Immature natural killer cell (primary cell): ENCODE data around the gene TMEM35A. TPM values are rescaled to one million over a fixed set of nuclear protein-coding genes. Genes with fewer than 3 reads are reported as not detected.
"Not testable (repeated sequence)": the region's sequence is repeated elsewhere in the genome, so short reads cannot be mapped to it uniquely, and the experiment has no call there.

Source experiments
- DNase-seq, 3 donors: peaks; one replicate each; pipeline ENCODE4 v3.0.0; 2022; ENCODE audit warnings: mixed read lengths in 1 of 3
- H3K27ac Mint-ChIP-seq, 6 donors: one replicate each; pipeline ENCODE4 v1.8.0; 2020; ENCODE audit warnings: mixed read lengths in 6 of 6, mild to moderate bottlenecking in 5 of 6, inconsistent platforms in 4 of 6, moderate library complexity in 3 of 6
- H3K27me3 Mint-ChIP-seq, 3 donors: one replicate each; pipeline ENCODE4 v1.8.0; 2020 to 2021; ENCODE audit warnings: low read depth in 3 of 3, mild to moderate bottlenecking in 3 of 3, mixed read lengths in 3 of 3, moderate library complexity in 3 of 3, inconsistent platforms in 1 of 3
- H3K36me3 Mint-ChIP-seq, 3 donors: one replicate each; pipeline ENCODE4 v1.8.0; 2020; ENCODE audit warnings: mixed read lengths in 3 of 3, inconsistent platforms in 2 of 3, mild to moderate bottlenecking in 2 of 3
- H3K4me1 Mint-ChIP-seq, 2 donors: one replicate each; pipeline ENCODE4 v1.8.0; 2020; ENCODE audit warnings: inconsistent platforms in 2 of 2, mild to moderate bottlenecking in 2 of 2, mixed read lengths in 2 of 2, moderate library complexity in 1 of 2
- H3K4me3 Mint-ChIP-seq, 5 donors: one replicate each; pipeline ENCODE4 v1.8.0; 2020; ENCODE audit warnings: mild to moderate bottlenecking in 5 of 5, mixed read lengths in 5 of 5, inconsistent platforms in 3 of 5, moderate library complexity in 3 of 5
- H3K9me3 Mint-ChIP-seq, 6 donors: one replicate each; pipeline ENCODE4 v1.8.0; 2020; ENCODE audit warnings: mild to moderate bottlenecking in 6 of 6, mixed read lengths in 6 of 6, inconsistent platforms in 4 of 6, moderate library complexity in 3 of 6
- polyA plus RNA-seq, 3 donors: library from polyadenylated mRNA; unstranded; fragments of 300-500 nt; fragmentation: Illumina TruSeq; gene quantifications; one replicate each; pipeline ENCODE4 v1.2.3, GENCODE V29; 2021

Gene TMEM35A, protein sequence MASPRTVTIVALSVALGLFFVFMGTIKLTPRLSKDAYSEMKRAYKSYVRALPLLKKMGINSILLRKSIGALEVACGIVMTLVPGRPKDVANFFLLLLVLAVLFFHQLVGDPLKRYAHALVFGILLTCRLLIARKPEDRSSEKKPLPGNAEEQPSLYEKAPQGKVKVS
- not detected for polyA plus RNA-seq

DNA sequence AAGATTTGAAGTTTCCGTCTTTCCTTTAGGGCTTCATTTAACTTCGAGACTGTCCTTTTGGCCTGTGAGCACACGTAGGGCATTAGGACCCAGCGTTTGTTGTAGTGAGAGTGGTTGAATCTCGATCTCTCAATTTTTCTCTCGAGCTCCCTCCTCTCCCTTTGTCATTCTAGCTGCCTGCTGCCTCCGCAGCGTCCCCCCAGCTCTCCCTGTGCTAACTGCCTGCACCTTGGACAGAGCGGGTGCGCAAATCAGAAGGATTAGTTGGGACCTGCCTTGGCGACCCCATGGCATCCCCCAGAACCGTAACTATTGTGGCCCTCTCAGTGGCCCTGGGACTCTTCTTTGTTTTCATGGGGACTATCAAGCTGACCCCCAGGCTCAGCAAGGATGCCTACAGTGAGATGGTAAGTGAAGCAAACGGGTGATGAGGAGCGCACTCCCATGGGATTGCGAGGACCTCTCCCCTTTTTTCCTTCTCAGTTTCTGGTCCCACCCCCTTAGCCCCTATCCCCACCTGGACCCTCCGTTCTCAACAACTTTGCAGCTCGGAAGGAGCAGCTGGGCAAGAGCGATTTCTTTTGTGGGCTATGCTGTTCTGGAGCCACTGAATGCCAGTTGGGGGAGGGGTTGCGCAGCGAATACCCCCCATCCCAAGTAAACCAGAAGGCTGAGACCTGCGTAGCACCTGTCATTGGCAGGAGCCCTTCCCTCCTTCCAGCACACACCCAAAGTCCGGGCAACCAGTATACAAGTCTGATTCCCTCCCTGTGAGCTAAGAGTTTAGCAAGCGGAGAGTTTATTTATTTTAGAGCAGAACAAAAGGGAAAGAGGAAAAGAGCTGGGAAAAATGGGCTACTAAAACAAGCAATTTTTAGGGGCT is at the start of gene TMEM35A:
TMEM35A (plus strand) TSS at position 164 of the 883 bp plus-strand sequence; CDS start at position 288, 124 bp downstream.
- H3K4me3 Mint-ChIP-seq = peak within 1 kb of the TSS in 2 of 5 donors; percentile 42 to 46
- H3K36me3 Mint-ChIP-seq = no peaks in the 10 kb centered on the region
- no peak within 1 kb of the TSS for H3K27ac Mint-ChIP-seq
- H3K9me3 Mint-ChIP-seq = no peaks in the 10 kb centered on the region
- DNase-seq = no peak
- H3K4me1 Mint-ChIP-seq = no peaks in the 10 kb centered on the region
- peaks cover 3 to 15% (median 11%) of the 10 kb centered on the region in 3 donors for H3K27me3 Mint-ChIP-seq

DNA sequence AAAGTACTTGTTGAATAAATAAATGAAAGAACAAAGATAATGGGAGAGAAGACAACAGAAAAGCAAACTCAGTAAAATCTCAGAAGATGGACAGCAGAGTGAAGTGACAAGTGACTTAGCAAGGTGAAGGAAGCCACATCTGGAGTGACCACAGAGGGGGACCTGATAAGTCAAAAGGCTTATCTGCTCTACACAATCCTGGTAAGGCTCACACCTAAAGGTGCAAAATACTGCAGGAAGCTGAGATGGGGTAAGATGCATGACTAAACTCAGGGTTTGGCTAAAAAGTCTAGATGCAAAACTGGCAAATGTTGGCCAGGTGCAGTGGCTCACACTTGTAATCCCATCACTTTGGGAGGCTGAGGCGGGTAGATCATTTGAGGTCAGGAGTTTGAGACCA is 49.0 kb upstream of the TMEM35A start:
- Mint-ChIP-seq H3K9me3 (peaks cover 0 to 2% (median 0%) of the 10 kb centered on the region in 6 donors), H3K4me3 (peak overlapping the region in 1 of 5 donors; percentile 24), H3K4me1 (peaks cover 14 to 20% of the 10 kb centered on the region in 2 donors), H3K27me3 (peaks cover 0 to 6% (median 2%) of the 10 kb centered on the region in 3 donors), H3K27ac (peak overlapping the region in 5 of 6 donors; percentile 5 to 56 (median 48)), H3K36me3 (peaks cover 10 to 21% (median 14%) of the 10 kb centered on the region in 3 donors)
- peak; percentile 13 to 28 (median 21) for DNase-seq

- peaks cover 0 to 15% (median 4%) of the 10 kb centered on the region in 3 donors for H3K36me3 Mint-ChIP-seq
- H3K4me1 Mint-ChIP-seq = no peaks in the 10 kb centered on the region
- no peak for DNase-seq
- no peak overlapping the region for H3K4me3 Mint-ChIP-seq
- H3K27ac Mint-ChIP-seq = peak overlapping the region in 1 of 6 donors; percentile 43
- no peaks in the 10 kb centered on the region for H3K27me3 Mint-ChIP-seq
- H3K9me3 Mint-ChIP-seq = no peaks in the 10 kb centered on the region
Observed at GRCh38 chrX:101037231-101037630, 41.4 kb upstream of the TMEM35A start.

GRCh38 chrX:101040197-101040596 is 38.5 kb upstream of the TMEM35A start:
- Mint-ChIP-seq H3K4me1 (no peaks in the 10 kb centered on the region), H3K9me3 (no peaks in the 10 kb centered on the region), H3K4me3 (no peak overlapping the region), H3K36me3 (peaks cover 0 to 16% (median 4%) of the 10 kb centered on the region in 3 donors), H3K27me3 (no peaks in the 10 kb centered on the region), H3K27ac (no peak overlapping the region)
- DNase-seq = no peak

GRCh38 chrX:101051153-101051548 is 27.5 kb upstream of the TMEM35A start:
- Mint-ChIP-seq H3K4me1 (peaks cover 28 to 30% of the 10 kb centered on the region in 2 donors), H3K4me3 (peak overlapping the region; percentile 85 to 97 (median 92)), H3K27ac (peak overlapping the region; percentile 94 to 98 (median 96)), H3K9me3 (peaks cover 0 to 2% (median 0%) of the 10 kb centered on the region in 6 donors), H3K36me3 (peaks cover 0 to 4% (median 0%) of the 10 kb centered on the region in 3 donors), H3K27me3 (peaks cover 2 to 3% (median 3%) of the 10 kb centered on the region in 3 donors)
- no peak for DNase-seq

- peak; percentile 66 to 75 (median 71) for DNase-seq
- Mint-ChIP-seq H3K27me3 (peaks cover 2 to 3% (median 3%) of the 10 kb centered on the region in 3 donors), H3K27ac (peak within 1 kb of the TSS; percentile 94 to 98 (median 96)), H3K4me3 (peak within 1 kb of the TSS; percentile 85 to 97 (median 92)), H3K9me3 (peaks cover 0 to 2% (median 0%) of the 10 kb centered on the region in 6 donors), H3K36me3 (peaks cover 0 to 4% (median 0%) of the 10 kb centered on the region in 3 donors), H3K4me1 (peaks cover 27 to 29% of the 10 kb centered on the region in 2 donors)
Observed at GRCh38 chrX:101051549-101052302, 27.0 kb upstream of the TMEM35A start, which contains the start of gene TRMT2B. Gene TRMT2B (minus strand): TSS chrX:101052111. CDS start chrX:101042289, 9,822 bp downstream.

GRCh38 chrX:101056551-101056950 is 22.1 kb upstream of the TMEM35A start:
- not testable (repeated sequence) for H3K9me3 Mint-ChIP-seq, H3K27me3 Mint-ChIP-seq, DNase-seq, H3K36me3 Mint-ChIP-seq, H3K27ac Mint-ChIP-seq, H3K4me1 Mint-ChIP-seq, H3K4me3 Mint-ChIP-seq

DNA sequence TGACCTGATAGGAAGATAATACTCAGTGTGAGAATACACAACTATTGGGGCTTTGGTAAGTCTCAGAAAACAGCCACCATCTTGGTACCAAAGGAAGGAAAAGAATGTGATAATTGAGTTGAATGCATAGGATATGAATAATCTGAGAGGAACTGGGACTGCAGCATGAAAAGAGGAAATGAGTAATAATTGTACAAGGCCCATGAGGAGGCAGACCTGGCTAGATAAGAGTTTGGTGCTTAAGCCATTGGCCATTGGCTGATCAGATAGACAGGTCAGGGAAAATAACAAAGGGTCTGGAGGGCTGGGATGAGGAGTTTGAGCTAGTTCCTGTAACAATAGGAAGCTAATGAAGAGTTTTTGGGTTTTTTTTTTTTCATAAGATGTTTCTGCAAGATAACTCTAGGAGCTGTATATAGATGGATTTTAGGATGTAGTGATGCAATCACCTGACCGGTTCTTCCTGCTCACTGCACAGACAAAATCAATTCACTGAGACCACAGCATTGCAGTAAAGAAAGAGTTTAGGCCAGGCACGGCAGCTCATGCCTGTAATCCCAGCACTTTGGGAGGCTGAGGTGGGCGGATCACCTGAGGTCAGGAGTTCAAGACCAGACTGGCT is 21.5 kb upstream of the TMEM35A start:
- Mint-ChIP-seq H3K4me3 (no peak overlapping the region), H3K9me3 (no peaks in the 10 kb centered on the region), H3K36me3 (no peaks in the 10 kb centered on the region), H3K27me3 (peaks cover 0 to 3% (median 3%) of the 10 kb centered on the region in 3 donors), H3K27ac (no peak overlapping the region), H3K4me1 (peaks cover 0 to 2% of the 10 kb centered on the region in 2 donors)
- DNase-seq = no peak

GRCh38 chrX:101062176-101062575 is 16.5 kb upstream of the TMEM35A start:
- Mint-ChIP-seq H3K27me3 (peaks cover 0 to 2% (median 0%) of the 10 kb centered on the region in 3 donors), H3K4me1 (no peaks in the 10 kb centered on the region), H3K9me3 (no peaks in the 10 kb centered on the region), H3K4me3 (no peak overlapping the region), H3K27ac (no peak overlapping the region), H3K36me3 (no peaks in the 10 kb centered on the region)
- DNase-seq = no peak

DNA sequence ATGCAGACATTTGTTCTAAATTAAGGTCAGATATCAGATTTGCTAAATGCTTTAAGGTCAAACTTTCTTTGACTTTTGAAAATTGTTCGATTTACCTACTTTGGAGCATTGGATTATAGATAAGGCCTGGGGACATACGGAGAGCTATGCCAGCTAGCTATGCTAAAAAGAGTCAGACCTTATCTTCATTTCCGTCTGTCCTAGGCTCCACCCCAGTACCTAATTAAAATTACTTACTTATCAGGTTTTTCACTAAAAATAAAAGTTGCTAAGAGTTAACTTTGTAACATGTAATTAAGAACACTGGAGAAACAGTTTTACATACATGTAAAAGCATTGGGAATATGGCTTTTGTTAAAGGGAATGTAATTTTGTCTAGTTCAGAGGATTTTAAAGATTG is 7.1 kb upstream of the TMEM35A start:
- no peak overlapping the region for H3K27ac Mint-ChIP-seq
- H3K36me3 Mint-ChIP-seq = no peaks in the 10 kb centered on the region
- no peak overlapping the region for H3K4me3 Mint-ChIP-seq
- no peak for DNase-seq
- H3K4me1 Mint-ChIP-seq = no peaks in the 10 kb centered on the region
- H3K9me3 Mint-ChIP-seq = no peaks in the 10 kb centered on the region
- H3K27me3 Mint-ChIP-seq = peaks cover 0 to 6% (median 0%) of the 10 kb centered on the region in 3 donors

DNA sequence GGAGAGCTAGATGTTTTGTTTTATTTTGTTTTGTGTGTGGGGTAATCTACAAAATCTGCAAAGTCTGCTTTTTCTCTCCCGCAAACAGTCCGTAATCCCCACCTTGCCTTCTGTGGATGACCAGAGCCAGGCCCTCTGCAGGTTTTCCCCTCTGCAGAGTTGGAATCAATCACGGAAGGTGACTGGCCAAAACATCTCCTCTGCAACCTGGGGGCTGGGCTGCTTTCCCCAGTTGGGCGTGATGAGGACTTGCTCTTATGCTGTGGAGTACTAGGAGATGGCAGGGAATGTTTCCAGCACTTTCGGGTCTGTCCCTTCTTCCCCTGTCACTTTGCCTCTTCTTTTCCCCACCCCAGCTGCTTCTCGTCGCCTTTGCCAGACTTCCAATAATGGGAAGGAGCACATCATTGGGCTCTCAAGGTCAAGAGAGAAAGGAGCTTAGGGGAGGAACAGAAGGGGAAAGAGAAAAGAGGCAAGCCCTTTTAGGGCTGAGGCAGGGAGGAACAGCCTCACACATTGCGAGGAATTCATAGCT is 1.1 kb downstream of the TMEM35A start:
- Mint-ChIP-seq H3K36me3 (no peaks in the 10 kb centered on the region), H3K9me3 (peaks cover 0 to under 1% (median 0%) of the 10 kb centered on the region in 6 donors), H3K4me3 (no peak overlapping the region), H3K4me1 (no peaks in the 10 kb centered on the region), H3K27ac (no peak overlapping the region), H3K27me3 (peaks cover 3 to 17% (median 12%) of the 10 kb centered on the region in 3 donors)
- DNase-seq = no peak

DNA sequence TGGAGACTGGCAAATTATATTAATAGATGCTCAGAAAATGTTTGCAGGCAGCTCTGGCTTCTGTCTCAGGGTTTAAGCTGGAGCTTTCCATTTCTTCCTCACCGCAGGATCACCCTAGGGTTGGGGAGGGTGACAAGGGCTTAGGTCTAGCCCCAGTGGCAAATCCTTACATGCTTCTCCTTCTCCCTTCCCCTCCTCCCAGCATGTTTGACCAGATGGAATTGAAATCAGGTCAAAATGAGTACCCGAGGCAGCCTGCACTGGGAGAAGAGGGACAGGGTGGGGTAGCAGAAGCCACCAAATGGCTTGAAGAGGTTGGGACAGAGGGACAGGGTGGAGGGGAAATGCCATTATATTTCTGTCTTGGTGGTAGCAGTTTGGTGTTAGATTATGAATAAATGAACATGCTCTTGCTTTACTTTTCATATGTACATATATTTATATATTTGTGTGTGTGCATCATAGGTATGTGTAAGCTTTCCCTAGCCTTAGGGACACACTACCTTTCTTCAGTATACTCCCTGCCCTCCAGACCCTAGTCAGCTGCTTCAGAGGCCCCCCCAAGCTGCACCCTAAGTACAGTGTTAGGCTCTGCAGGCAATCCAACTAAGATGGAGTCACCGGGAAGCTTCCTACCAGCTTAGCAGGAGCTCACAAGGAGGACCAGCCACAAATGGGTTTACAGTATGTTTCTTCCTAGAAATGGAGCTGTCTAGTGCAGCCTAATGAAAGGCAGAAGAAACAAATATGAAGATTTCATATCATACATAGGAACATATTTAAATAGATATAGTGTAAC is 1.8 kb downstream of the TMEM35A start:
- H3K27me3 Mint-ChIP-seq = peaks cover 3 to 22% (median 13%) of the 10 kb centered on the region in 3 donors
- no peak overlapping the region for H3K27ac Mint-ChIP-seq
- no peak overlapping the region for H3K4me3 Mint-ChIP-seq
- DNase-seq = no peak
- H3K9me3 Mint-ChIP-seq = peaks cover 0 to 2% (median 0%) of the 10 kb centered on the region in 6 donors
- no peaks in the 10 kb centered on the region for H3K36me3 Mint-ChIP-seq
- H3K4me1 Mint-ChIP-seq = no peaks in the 10 kb centered on the region
